SK-N-SH (cell line): Measurements from ENCODE around the gene METTL14. TPM values are rescaled to one million over a fixed set of nuclear protein-coding genes. Genes with fewer than 3 reads are reported as not detected.

ENCODE experiments used
- CTCF ChIA-PET: fragments of 300-600, 350-600 bp; formaldehyde crosslinking; extraction: SDS; loops from one replicate; lab custom pipeline; 2021; lab: Yijun Ruan, JAX
- POLR2A ChIA-PET: fragments of 350-600 bp; sonication (Branson Sonifier 250); formaldehyde crosslinking; extraction: SDS; loops from one replicate; lab custom pipeline; 2020; ENCODE audit warnings: antibody characterized with exemption, inconsistent platforms; lab: Yijun Ruan, JAX
- DNase-seq: peaks from one replicate; pipeline ENCODE4 v3.0.0; 2012
- H2AFZ ChIP-seq: fragments of 200-600 bp; sonication (generic); 2 replicates; pipeline ENCODE4 v1.8.1; 2016; ENCODE audit warnings: antibody characterized with exemption, mild to moderate bottlenecking, low read depth
- H3F3A ChIP-seq: fragments of 200-600 bp; sonication (generic); replicated peaks from 2 replicates; pipeline ENCODE3; 2016; ENCODE audit warnings: antibody characterized with exemption, mild to moderate bottlenecking; ENCODE audit not compliant: insufficient read depth
- H3K27ac ChIP-seq, 2 experiments: fragments of 200-500 bp in 1 of 2; fragments of 200-600 bp in 1 of 2; sonication (Bioruptor generic) in 1 of 2; sonication (generic), shearing (Covaris generic) in 1 of 2; 2 replicates each; pipeline versions ENCODE4 v1.5.1 to v1.6.1; 2014 to 2016; ENCODE audit warnings: low read depth in 2 of 2, inconsistent platforms in 1 of 2, low read length in 1 of 2, mild to moderate bottlenecking in 1 of 2, mixed read lengths in 1 of 2
- H3K27me3 ChIP-seq: fragments of 200-600 bp; sonication (generic), shearing (Covaris generic); 2 replicates; pipeline ENCODE4 v1.6.1; 2016; ENCODE audit warnings: mixed run types; ENCODE audit not compliant: insufficient read depth
- H3K36me3 ChIP-seq, 2 experiments: fragments of 200-500 bp in 1 of 2; fragments of 200-600 bp in 1 of 2; sonication (Bioruptor generic) in 1 of 2; sonication (generic) in 1 of 2; replicated peaks in 1 of 2; 2 replicates each; pipeline versions ENCODE3 to v1.5.1; 2014 to 2016; ENCODE audit warnings: low read length in 1 of 2, mild to moderate bottlenecking in 1 of 2; ENCODE audit not compliant: insufficient read depth in 2 of 2, control insufficient read depth in 1 of 2
- H3K4me1 ChIP-seq, 2 experiments: fragments of 200-500 bp in 1 of 2; fragments of 200-600 bp in 1 of 2; sonication (Bioruptor generic) in 1 of 2; sonication (generic), shearing (Covaris generic) in 1 of 2; 2 replicates each; pipeline versions ENCODE4 v1.5.1 to v1.6.1; 2014 to 2016; ENCODE audit warnings: low read depth in 1 of 2, low read length in 1 of 2, mixed run types in 1 of 2; ENCODE audit not compliant: insufficient read depth in 2 of 2, control insufficient read depth in 1 of 2
- H3K4me2 ChIP-seq: fragments of 200-600 bp; sonication (generic), shearing (Covaris generic); 2 replicates; pipeline ENCODE4 v1.6.1; 2017; ENCODE audit warnings: mixed run types
- H3K4me3 ChIP-seq, 2 experiments: fragments of 200-500 bp in 1 of 2; fragments of 200-600 bp in 1 of 2; sonication (Bioruptor generic) in 1 of 2; sonication (generic), shearing (Covaris generic) in 1 of 2; 2 replicates each; pipeline versions ENCODE4 v1.5.1 to v1.8.1; 2014 to 2016; ENCODE audit warnings: low read depth in 2 of 2, inconsistent platforms in 1 of 2, low read length in 1 of 2, mild to moderate bottlenecking in 1 of 2, mixed read lengths in 1 of 2, moderate library complexity in 1 of 2
- H3K79me2 ChIP-seq: fragments of 200-600 bp; sonication (generic); 2 replicates; pipeline ENCODE4 v1.8.1; 2017; ENCODE audit warnings: mild to moderate bottlenecking; ENCODE audit not compliant: insufficient read depth
- H3K9ac ChIP-seq: fragments of 200-600 bp; sonication (generic); 2 replicates; pipeline ENCODE4 v1.6.1; 2017; ENCODE audit warnings: mixed run types
- H3K9me2 ChIP-seq: fragments of 200-600 bp; sonication (generic); 2 replicates; pipeline ENCODE4 v1.6.1; 2017; ENCODE audit warnings: mixed run types
- H3K9me3 ChIP-seq: fragments of 200-600 bp; sonication (generic); 2 replicates; pipeline ENCODE4 v1.6.1; 2017; ENCODE audit warnings: mixed run types, mild to moderate bottlenecking, moderate library complexity
- H4K20me1 ChIP-seq: fragments of 200-600 bp; sonication (generic); 2 replicates; pipeline ENCODE4 v1.6.1; 2017; ENCODE audit warnings: mild to moderate bottlenecking, mixed run types; ENCODE audit not compliant: insufficient read depth
- CTCF ChIP-seq: fragments of 200-600 bp; sonication (generic); IDR thresholded peaks from 2 replicates; pipeline ENCODE4 v1.6.1; 2017; ENCODE audit warnings: antibody characterized with exemption, mild to moderate bottlenecking, moderate library complexity
- EP300 ChIP-seq, 2 experiments: IDR thresholded peaks; 2 replicates each; pipeline versions ENCODE4 v1.4.0 to v1.6.1; 2012; ENCODE audit warnings: borderline replicate concordance in 1 of 2, low read depth in 1 of 2, low read length in 1 of 2
- EZH2phosphoT487 ChIP-seq: fragments of 200-600 bp; sonication (generic); IDR thresholded peaks from 2 replicates; pipeline ENCODE4 v1.6.1; 2017; ENCODE audit warnings: low read depth, mixed run types, mild to moderate bottlenecking, antibody characterized with exemption, moderate library complexity, borderline replicate concordance
- FOXJ3 ChIP-seq: sonication (generic); formaldehyde crosslinking; IDR thresholded peaks from 2 replicates; pipeline ENCODE4 v1.5.1; 2020; ENCODE audit warnings: mild to moderate bottlenecking, missing genetic modification reagents
- FOXM1 ChIP-seq: IDR thresholded peaks from 2 replicates; pipeline ENCODE4 v1.4.0; 2012; ENCODE audit warnings: low read depth, mild to moderate bottlenecking
- GATA2 ChIP-seq: sonication (generic); formaldehyde crosslinking; IDR thresholded peaks from 2 replicates; pipeline ENCODE4 v1.5.0; 2020; ENCODE audit warnings: mild to moderate bottlenecking, missing genetic modification reagents
- IRF3 ChIP-seq: fragments of 150-350 bp; IDR thresholded peaks from 2 replicates; pipeline ENCODE4 v1.6.1; 2016; ENCODE audit warnings: mild to moderate bottlenecking, low read depth, low read length
- NFIC ChIP-seq: IDR thresholded peaks from 2 replicates; pipeline ENCODE4 v1.4.0; 2012; ENCODE audit warnings: borderline replicate concordance
- NRF1 ChIP-seq: IDR thresholded peaks from 2 replicates; pipeline ENCODE4 v1.6.1; 2012; ENCODE audit warnings: low read depth, mild to moderate bottlenecking, low read length
- RCOR1 ChIP-seq: fragments of 150-350 bp; IDR thresholded peaks from 2 replicates; pipeline ENCODE4 v1.6.1; 2017; ENCODE audit warnings: antibody characterized with exemption, low read length
- RFX5 ChIP-seq: IDR thresholded peaks from 2 replicates; pipeline ENCODE4 v1.6.1; 2012; ENCODE audit warnings: mild to moderate bottlenecking, improper control_type of control experiment, low read length
- RXRA ChIP-seq: IDR thresholded peaks from 2 replicates; pipeline ENCODE4 v1.4.0; 2012; ENCODE audit warnings: low read depth, mild to moderate bottlenecking, borderline replicate concordance
- SMC3 ChIP-seq: IDR thresholded peaks from 2 replicates; pipeline ENCODE4 v1.6.1; 2012; ENCODE audit warnings: low read depth, low read length, improper control_type of control experiment
- TCF12 ChIP-seq: IDR thresholded peaks from 2 replicates; pipeline ENCODE4 v1.4.0; 2012
- TEAD4 ChIP-seq: IDR thresholded peaks from 2 replicates; pipeline ENCODE4 v1.4.0; 2012; ENCODE audit warnings: mild to moderate bottlenecking, borderline replicate concordance; ENCODE audit not compliant: insufficient read depth
- USF1 ChIP-seq: IDR thresholded peaks from 2 replicates; pipeline ENCODE4 v1.4.0; 2012; ENCODE audit warnings: low read depth, borderline replicate concordance
- WGBS: methylation state at CpG from one replicate; pipeline ENCODE4 v1.1.6; 2017; ENCODE audit warnings: low lambda C conversion rate; 5-methylcytosine and 5-hydroxymethylcytosine counted together
- polyA plus RNA-seq, 3 experiments: library from polyadenylated mRNA; depleted of rRNA; stranded (reverse); fragments of >200 nt; gene quantifications; 2 replicates each; pipeline ENCODE4 v1.2.3, GENCODE V29; 2012

METTL14 gene
- polyA plus RNA-seq, 1 of the 3 experiments (the other 2 are of a cell fraction), result 11.0 TPM

- no peak overlapping the region for H2AFZ ChIP-seq
- ChIA-PET POLR2A (no interaction called here), CTCF (no interaction called here)
- H3K9ac ChIP-seq, result no peak overlapping the region
- no peaks in the 10 kb centered on the region for H3K9me2 ChIP-seq
- peak overlapping the region; percentile 27 to 65; a peak in 3 of 4 replicates for H3K27ac ChIP-seq
- no peak overlapping the region for H3K4me3 ChIP-seq
- 51% methylated on average over 2 of the region's 2 CpGs for WGBS
- peaks cover 0 to 10% of the 10 kb centered on the region in 2 experiments; a peak in 2 of 4 replicates for H3K4me1 ChIP-seq
- H4K20me1 ChIP-seq, result no peaks in the 10 kb centered on the region
- DNase-seq, result peak; percentile 3
- TF ChIP-seq EZH2phosphoT487, result no peak
- TF ChIP-seq NRF1, result no peak
- TF ChIP-seq SMC3, result no peak
- peak; percentile 12; the same call in 1 of the 2 replicates for TF ChIP-seq TCF12
- H3K9me3 ChIP-seq, result no peaks in the 10 kb centered on the region
- H3K36me3 ChIP-seq, result peaks cover 51 to 63% of the 10 kb centered on the region in 2 experiments
- no peaks in the 10 kb centered on the region for H3K27me3 ChIP-seq
- H3K4me2 ChIP-seq, result no peak overlapping the region
- H3K79me2 ChIP-seq, result no peaks in the 10 kb centered on the region
- peaks cover 39% of the 10 kb centered on the region for H3F3A ChIP-seq
Measured at GRCh38 chr4:118711052-118711451, 25.9 kb downstream of the METTL14 start.

GRCh38 chr4:118712872-118713271 is 27.7 kb downstream of the METTL14 start:
- no peak overlapping the region for H3K4me3 ChIP-seq
- H3K9ac ChIP-seq, result no peak overlapping the region
- H3K27me3 ChIP-seq, result no peaks in the 10 kb centered on the region
- peaks cover 44 to 51% of the 10 kb centered on the region in 2 experiments for H3K36me3 ChIP-seq
- H3F3A ChIP-seq, result peaks cover 54% of the 10 kb centered on the region
- H3K79me2 ChIP-seq, result no peaks in the 10 kb centered on the region
- H4K20me1 ChIP-seq, result no peaks in the 10 kb centered on the region
- no peak overlapping the region for H3K4me2 ChIP-seq
- DNase-seq, result no peak
- TF ChIP-seq RFX5 (no peak), FOXJ3 (no peak), RCOR1 (no peak), FOXM1 (no peak), USF1 (no peak), NFIC (no peak), GATA2 (CRISPR knock-in tag) (no peak), RXRA (no peak), EP300 (IDR thresholded peaks at IDR 0.05; ENCODE audit: borderline replicate concordance in 1 of 2, low read depth in 1 of 2, low read length in 1 of 2) (no peak), TEAD4 (no peak), IRF3 (no peak), CTCF (no peak), TCF12 (no peak), NRF1 (no peak), EZH2phosphoT487 (no peak)
- CTCF ChIA-PET, result no interaction called here
- no peak overlapping the region for H3K27ac ChIP-seq
- WGBS, result 94% methylated on average over 1 of the region's 1 CpG
- no peak overlapping the region for H2AFZ ChIP-seq
- H3K4me1 ChIP-seq, result peaks cover 0 to 10% of the 10 kb centered on the region in 2 experiments; a peak in 2 of 4 replicates
- POLR2A ChIA-PET, result no interaction called here
- no peaks in the 10 kb centered on the region for H3K9me3 ChIP-seq
- no peaks in the 10 kb centered on the region for H3K9me2 ChIP-seq
